ENCODE results near the gene LASP1NB.

The LASP1NB gene

DNA sequence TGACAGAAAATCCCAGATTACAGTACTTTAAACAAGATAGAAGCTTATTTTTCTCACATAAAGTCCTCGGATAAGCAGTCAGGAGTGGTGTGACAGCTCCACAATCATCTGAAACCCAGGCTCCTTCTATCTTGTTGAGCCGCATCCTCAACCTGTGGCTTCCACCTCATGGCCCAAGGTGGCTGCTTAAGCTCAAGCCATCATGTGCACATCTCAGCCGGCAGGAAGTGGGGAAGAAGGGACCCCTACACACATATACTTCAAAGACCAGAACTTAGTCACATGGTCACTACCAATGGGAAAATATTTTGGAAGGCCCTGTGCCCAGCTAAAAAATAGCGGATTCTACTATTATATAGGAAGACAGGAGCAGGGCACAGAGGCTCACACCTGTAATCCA is 52.8 kb downstream of the LASP1NB start (continued):
- TF ChIP-seq, protein P1, sequence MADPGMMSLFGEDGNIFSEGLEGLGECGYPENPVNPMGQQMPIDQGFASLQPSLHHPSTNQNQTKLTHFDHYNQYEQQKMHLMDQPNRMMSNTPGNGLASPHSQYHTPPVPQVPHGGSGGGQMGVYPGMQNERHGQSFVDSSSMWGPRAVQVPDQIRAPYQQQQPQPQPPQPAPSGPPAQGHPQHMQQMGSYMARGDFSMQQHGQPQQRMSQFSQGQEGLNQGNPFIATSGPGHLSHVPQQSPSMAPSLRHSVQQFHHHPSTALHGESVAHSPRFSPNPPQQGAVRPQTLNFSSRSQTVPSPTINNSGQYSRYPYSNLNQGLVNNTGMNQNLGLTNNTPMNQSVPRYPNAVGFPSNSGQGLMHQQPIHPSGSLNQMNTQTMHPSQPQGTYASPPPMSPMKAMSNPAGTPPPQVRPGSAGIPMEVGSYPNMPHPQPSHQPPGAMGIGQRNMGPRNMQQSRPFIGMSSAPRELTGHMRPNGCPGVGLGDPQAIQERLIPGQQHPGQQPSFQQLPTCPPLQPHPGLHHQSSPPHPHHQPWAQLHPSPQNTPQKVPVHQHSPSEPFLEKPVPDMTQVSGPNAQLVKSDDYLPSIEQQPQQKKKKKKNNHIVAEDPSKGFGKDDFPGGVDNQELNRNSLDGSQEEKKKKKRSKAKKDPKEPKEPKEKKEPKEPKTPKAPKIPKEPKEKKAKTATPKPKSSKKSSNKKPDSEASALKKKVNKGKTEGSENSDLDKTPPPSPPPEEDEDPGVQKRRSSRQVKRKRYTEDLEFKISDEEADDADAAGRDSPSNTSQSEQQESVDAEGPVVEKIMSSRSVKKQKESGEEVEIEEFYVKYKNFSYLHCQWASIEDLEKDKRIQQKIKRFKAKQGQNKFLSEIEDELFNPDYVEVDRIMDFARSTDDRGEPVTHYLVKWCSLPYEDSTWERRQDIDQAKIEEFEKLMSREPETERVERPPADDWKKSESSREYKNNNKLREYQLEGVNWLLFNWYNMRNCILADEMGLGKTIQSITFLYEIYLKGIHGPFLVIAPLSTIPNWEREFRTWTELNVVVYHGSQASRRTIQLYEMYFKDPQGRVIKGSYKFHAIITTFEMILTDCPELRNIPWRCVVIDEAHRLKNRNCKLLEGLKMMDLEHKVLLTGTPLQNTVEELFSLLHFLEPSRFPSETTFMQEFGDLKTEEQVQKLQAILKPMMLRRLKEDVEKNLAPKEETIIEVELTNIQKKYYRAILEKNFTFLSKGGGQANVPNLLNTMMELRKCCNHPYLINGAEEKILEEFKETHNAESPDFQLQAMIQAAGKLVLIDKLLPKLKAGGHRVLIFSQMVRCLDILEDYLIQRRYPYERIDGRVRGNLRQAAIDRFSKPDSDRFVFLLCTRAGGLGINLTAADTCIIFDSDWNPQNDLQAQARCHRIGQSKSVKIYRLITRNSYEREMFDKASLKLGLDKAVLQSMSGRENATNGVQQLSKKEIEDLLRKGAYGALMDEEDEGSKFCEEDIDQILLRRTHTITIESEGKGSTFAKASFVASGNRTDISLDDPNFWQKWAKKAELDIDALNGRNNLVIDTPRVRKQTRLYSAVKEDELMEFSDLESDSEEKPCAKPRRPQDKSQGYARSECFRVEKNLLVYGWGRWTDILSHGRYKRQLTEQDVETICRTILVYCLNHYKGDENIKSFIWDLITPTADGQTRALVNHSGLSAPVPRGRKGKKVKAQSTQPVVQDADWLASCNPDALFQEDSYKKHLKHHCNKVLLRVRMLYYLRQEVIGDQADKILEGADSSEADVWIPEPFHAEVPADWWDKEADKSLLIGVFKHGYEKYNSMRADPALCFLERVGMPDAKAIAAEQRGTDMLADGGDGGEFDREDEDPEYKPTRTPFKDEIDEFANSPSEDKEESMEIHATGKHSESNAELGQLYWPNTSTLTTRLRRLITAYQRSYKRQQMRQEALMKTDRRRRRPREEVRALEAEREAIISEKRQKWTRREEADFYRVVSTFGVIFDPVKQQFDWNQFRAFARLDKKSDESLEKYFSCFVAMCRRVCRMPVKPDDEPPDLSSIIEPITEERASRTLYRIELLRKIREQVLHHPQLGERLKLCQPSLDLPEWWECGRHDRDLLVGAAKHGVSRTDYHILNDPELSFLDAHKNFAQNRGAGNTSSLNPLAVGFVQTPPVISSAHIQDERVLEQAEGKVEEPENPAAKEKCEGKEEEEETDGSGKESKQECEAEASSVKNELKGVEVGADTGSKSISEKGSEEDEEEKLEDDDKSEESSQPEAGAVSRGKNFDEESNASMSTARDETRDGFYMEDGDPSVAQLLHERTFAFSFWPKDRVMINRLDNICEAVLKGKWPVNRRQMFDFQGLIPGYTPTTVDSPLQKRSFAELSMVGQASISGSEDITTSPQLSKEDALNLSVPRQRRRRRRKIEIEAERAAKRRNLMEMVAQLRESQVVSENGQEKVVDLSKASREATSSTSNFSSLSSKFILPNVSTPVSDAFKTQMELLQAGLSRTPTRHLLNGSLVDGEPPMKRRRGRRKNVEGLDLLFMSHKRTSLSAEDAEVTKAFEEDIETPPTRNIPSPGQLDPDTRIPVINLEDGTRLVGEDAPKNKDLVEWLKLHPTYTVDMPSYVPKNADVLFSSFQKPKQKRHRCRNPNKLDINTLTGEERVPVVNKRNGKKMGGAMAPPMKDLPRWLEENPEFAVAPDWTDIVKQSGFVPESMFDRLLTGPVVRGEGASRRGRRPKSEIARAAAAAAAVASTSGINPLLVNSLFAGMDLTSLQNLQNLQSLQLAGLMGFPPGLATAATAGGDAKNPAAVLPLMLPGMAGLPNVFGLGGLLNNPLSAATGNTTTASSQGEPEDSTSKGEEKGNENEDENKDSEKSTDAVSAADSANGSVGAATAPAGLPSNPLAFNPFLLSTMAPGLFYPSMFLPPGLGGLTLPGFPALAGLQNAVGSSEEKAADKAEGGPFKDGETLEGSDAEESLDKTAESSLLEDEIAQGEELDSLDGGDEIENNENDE (IDR thresholded peaks at IDR 0.05; ENCODE audit: insufficient replicate concordance, low read length) = no peak
- TF ChIP-seq BACH1 (IDR thresholded peaks at IDR 0.05; ENCODE audit: low read length) (no peak), CBX8 (IDR thresholded peaks at IDR 0.05; ENCODE audit: borderline replicate concordance, low read depth, low read length) (no peak), HDAC2 (IDR thresholded peaks at IDR 0.05; ENCODE audit: borderline replicate concordance in 1 of 2, low read depth in 2 of 2, low read length in 2 of 2) (peak in 1 of 2 experiments; percentile 69; a peak in 1 of 4 replicates), SP1 (IDR thresholded peaks at IDR 0.05; ENCODE audit: low read depth, low read length) (no peak), GABPA (IDR thresholded peaks at IDR 0.05; ENCODE audit: borderline replicate concordance, insufficient read depth, low read length) (no peak)
- TF ChIP-seq, protein P2, sequence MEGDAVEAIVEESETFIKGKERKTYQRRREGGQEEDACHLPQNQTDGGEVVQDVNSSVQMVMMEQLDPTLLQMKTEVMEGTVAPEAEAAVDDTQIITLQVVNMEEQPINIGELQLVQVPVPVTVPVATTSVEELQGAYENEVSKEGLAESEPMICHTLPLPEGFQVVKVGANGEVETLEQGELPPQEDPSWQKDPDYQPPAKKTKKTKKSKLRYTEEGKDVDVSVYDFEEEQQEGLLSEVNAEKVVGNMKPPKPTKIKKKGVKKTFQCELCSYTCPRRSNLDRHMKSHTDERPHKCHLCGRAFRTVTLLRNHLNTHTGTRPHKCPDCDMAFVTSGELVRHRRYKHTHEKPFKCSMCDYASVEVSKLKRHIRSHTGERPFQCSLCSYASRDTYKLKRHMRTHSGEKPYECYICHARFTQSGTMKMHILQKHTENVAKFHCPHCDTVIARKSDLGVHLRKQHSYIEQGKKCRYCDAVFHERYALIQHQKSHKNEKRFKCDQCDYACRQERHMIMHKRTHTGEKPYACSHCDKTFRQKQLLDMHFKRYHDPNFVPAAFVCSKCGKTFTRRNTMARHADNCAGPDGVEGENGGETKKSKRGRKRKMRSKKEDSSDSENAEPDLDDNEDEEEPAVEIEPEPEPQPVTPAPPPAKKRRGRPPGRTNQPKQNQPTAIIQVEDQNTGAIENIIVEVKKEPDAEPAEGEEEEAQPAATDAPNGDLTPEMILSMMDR (IDR thresholded peaks at IDR 0.05; ENCODE audit: control extremely low read depth in 1 of 3, insufficient read depth in 1 of 3, low read depth in 1 of 3, low read length in 3 of 3) = no peak
